HEK293 (cell line): ENCODE measurements around the gene VSTM2B.

ENCODE experiments used
- BCL11A ChIP-seq: fragments of 450-650 bp; formaldehyde crosslinking; IDR thresholded peaks from 2 replicates; pipeline ENCODE4 v1.5.1; 2016; ENCODE audit warnings: low read depth, missing biosample characterization, missing genetic modification characterization
- GLIS2 ChIP-seq: fragments of 450-650 bp; formaldehyde crosslinking; IDR thresholded peaks from 2 replicates; pipeline ENCODE4 v1.5.1; 2016; ENCODE audit warnings: missing biosample characterization, missing genetic modification characterization
- KLF1 ChIP-seq: fragments of 450-650 bp; formaldehyde crosslinking; IDR thresholded peaks from 2 replicates; pipeline ENCODE4 v1.5.1; 2016; ENCODE audit warnings: missing biosample characterization, missing genetic modification characterization
- MZF1 ChIP-seq: fragments of 450-650 bp; formaldehyde crosslinking; IDR thresholded peaks from 2 replicates; pipeline ENCODE4 v1.5.1; 2017; ENCODE audit warnings: missing biosample characterization, missing genetic modification characterization, borderline replicate concordance
- SP2 ChIP-seq: fragments of 450-650 bp; formaldehyde crosslinking; IDR thresholded peaks from 2 replicates; pipeline ENCODE4 v1.5.1; 2016; ENCODE audit warnings: missing biosample characterization, missing genetic modification characterization
- ZBTB17 ChIP-seq: fragments of 450-650 bp; formaldehyde crosslinking; IDR thresholded peaks from 2 replicates; pipeline ENCODE4 v1.5.1; 2016; ENCODE audit warnings: missing biosample characterization, missing genetic modification characterization
- ZBTB21 ChIP-seq: fragments of 450-650 bp; formaldehyde crosslinking; IDR thresholded peaks from 2 replicates; pipeline ENCODE4 v1.5.1; 2017; ENCODE audit warnings: missing biosample characterization, missing genetic modification characterization
- ZNF138 ChIP-seq: fragments of 450-650 bp; formaldehyde crosslinking; IDR thresholded peaks from 2 replicates; pipeline ENCODE4 v1.5.1; 2016; ENCODE audit warnings: missing biosample characterization, missing genetic modification characterization, borderline replicate concordance
- ZNF416 ChIP-seq: fragments of 450-650 bp; formaldehyde crosslinking; IDR thresholded peaks from 2 replicates; pipeline ENCODE4 v1.5.1; 2016; ENCODE audit warnings: missing biosample characterization, missing genetic modification characterization
- ZNF423 ChIP-seq: fragments of 450-650 bp; formaldehyde crosslinking; IDR thresholded peaks from 2 replicates; pipeline ENCODE4 v1.5.1; 2016; ENCODE audit warnings: missing biosample characterization, missing genetic modification characterization
- ZNF514 ChIP-seq: fragments of 450-650 bp; formaldehyde crosslinking; IDR thresholded peaks from 2 replicates; pipeline ENCODE4 v1.5.1; 2016; ENCODE audit warnings: missing biosample characterization, missing genetic modification characterization
- ZNF548 ChIP-seq: fragments of 450-650 bp; formaldehyde crosslinking; IDR thresholded peaks from 2 replicates; pipeline ENCODE4 v1.5.1; 2016; ENCODE audit warnings: missing biosample characterization, missing genetic modification characterization
- ZNF561 ChIP-seq: fragments of 450-650 bp; IDR thresholded peaks from 2 replicates; pipeline ENCODE4 v1.5.1; 2018; ENCODE audit warnings: missing biosample characterization, missing genetic modification characterization, borderline replicate concordance
- ZNF571 ChIP-seq: fragments of 450-650 bp; formaldehyde crosslinking; IDR thresholded peaks from 2 replicates; pipeline ENCODE4 v1.5.0; 2017; ENCODE audit warnings: missing biosample characterization, missing genetic modification characterization
- ZNF610 ChIP-seq: fragments of 450-650 bp; formaldehyde crosslinking; IDR thresholded peaks from 2 replicates; pipeline ENCODE4 v1.5.1; 2016; ENCODE audit warnings: missing biosample characterization, missing genetic modification characterization, borderline replicate concordance
- ZNF768 ChIP-seq: fragments of 450-650 bp; formaldehyde crosslinking; IDR thresholded peaks from 2 replicates; pipeline ENCODE4 v1.5.1; 2018; ENCODE audit warnings: missing biosample characterization, mild to moderate bottlenecking, missing genetic modification characterization
- ZNF777 ChIP-seq: fragments of 450-650 bp; formaldehyde crosslinking; IDR thresholded peaks from 2 replicates; pipeline ENCODE4 v1.5.1; 2017; ENCODE audit warnings: missing biosample characterization, missing genetic modification characterization, borderline replicate concordance
- TF ChIP-seq, protein P1 (sequence below): fragments of 450-650 bp; formaldehyde crosslinking; IDR thresholded peaks from 2 replicates; pipeline ENCODE4 v1.5.1; 2017; ENCODE audit warnings: missing biosample characterization, missing genetic modification characterization
- TF ChIP-seq, protein P2 (sequence below): fragments of 450-650 bp; formaldehyde crosslinking; IDR thresholded peaks from 2 replicates; pipeline ENCODE4 v1.5.1; 2016; ENCODE audit warnings: missing biosample characterization, missing genetic modification characterization
- TF ChIP-seq, protein P3 (sequence below): fragments of 450-650 bp; formaldehyde crosslinking; IDR thresholded peaks from 2 replicates; pipeline ENCODE4 v1.5.1; 2017; ENCODE audit warnings: missing biosample characterization, missing genetic modification characterization
- TF ChIP-seq, protein P4 (sequence below): fragments of 450-650 bp; IDR thresholded peaks from 2 replicates; pipeline ENCODE4 v1.5.1; 2018; ENCODE audit warnings: missing biosample characterization, mild to moderate bottlenecking, missing genetic modification characterization
- TF ChIP-seq, protein P5 (sequence below): fragments of 450-650 bp; formaldehyde crosslinking; IDR thresholded peaks from 2 replicates; pipeline ENCODE4 v1.5.1; 2016; ENCODE audit warnings: missing biosample characterization, missing genetic modification characterization
- TF ChIP-seq, protein P6 (sequence below): fragments of 450-650 bp; formaldehyde crosslinking; IDR thresholded peaks from 2 replicates; pipeline ENCODE4 v1.5.1; 2017; ENCODE audit warnings: missing biosample characterization, missing genetic modification characterization
- TF ChIP-seq, protein P7 (sequence below): fragments of 450-650 bp; formaldehyde crosslinking; IDR thresholded peaks from 2 replicates; pipeline ENCODE4 v1.5.0; 2017; ENCODE audit warnings: missing biosample characterization, missing genetic modification characterization, borderline replicate concordance
- TF ChIP-seq, protein P8 (sequence below): fragments of 450-650 bp; formaldehyde crosslinking; IDR thresholded peaks from 2 replicates; pipeline ENCODE4 v1.5.1; 2017; ENCODE audit warnings: missing biosample characterization, mild to moderate bottlenecking, missing genetic modification characterization, moderate library complexity

The VSTM2B gene

DNA sequence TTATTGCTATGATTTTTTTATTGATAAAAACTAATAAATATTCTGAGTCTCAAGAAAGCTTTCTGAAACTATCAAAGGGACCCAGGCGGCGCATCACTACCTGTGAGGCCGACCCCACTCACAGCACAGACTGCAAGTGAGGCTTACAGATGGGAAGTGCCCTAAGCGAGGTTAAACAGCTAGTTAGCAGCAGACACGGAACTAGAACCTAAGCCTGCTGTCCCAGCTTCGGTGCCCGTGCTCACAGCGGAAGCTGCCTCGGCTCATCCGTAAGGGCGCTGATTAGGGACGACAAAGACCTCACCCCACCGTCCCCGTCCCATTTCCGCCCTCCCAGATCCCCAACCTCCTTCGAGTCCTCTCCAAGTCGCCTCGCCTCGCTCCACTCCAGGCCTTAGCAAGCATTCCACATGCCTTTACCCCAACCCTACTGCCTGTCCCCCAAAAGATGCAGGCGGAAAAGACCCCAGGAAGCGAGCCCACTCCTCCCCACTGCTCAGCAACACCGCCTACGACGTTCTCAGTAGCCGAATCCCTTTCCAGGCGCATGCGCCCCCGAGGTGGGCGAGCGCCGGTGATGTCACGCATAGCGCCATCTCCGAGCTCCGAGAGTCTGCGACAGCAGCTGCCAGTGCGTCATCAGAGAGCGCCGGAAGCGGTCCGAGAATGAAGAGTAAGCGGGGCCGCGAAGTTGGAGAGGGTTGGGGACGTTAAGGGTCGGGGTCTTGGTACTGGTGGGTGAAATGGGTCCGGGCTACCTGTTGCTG lies 80.0 kb downstream of the VSTM2B start, which contains the start of gene POP4 (continued):
- TF ChIP-seq, protein P1, sequence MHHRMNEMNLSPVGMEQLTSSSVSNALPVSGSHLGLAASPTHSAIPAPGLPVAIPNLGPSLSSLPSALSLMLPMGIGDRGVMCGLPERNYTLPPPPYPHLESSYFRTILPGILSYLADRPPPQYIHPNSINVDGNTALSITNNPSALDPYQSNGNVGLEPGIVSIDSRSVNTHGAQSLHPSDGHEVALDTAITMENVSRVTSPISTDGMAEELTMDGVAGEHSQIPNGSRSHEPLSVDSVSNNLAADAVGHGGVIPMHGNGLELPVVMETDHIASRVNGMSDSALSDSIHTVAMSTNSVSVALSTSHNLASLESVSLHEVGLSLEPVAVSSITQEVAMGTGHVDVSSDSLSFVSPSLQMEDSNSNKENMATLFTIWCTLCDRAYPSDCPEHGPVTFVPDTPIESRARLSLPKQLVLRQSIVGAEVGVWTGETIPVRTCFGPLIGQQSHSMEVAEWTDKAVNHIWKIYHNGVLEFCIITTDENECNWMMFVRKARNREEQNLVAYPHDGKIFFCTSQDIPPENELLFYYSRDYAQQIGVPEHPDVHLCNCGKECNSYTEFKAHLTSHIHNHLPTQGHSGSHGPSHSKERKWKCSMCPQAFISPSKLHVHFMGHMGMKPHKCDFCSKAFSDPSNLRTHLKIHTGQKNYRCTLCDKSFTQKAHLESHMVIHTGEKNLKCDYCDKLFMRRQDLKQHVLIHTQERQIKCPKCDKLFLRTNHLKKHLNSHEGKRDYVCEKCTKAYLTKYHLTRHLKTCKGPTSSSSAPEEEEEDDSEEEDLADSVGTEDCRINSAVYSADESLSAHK = no peak
- TF ChIP-seq ZNF548 (tag by site-specific recombination) = no peak
- TF ChIP-seq, protein P2, sequence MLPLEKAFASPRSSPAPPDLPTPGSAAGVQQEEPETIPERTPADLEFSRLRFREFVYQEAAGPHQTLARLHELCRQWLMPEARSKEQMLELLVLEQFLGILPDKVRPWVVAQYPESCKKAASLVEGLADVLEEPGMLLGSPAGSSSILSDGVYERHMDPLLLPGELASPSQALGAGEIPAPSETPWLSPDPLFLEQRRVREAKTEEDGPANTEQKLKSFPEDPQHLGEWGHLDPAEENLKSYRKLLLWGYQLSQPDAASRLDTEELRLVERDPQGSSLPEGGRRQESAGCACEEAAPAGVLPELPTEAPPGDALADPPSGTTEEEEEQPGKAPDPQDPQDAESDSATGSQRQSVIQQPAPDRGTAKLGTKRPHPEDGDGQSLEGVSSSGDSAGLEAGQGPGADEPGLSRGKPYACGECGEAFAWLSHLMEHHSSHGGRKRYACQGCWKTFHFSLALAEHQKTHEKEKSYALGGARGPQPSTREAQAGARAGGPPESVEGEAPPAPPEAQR (tag by site-specific recombination) = no peak; the same call in 1 of the 2 replicates
- TF ChIP-seq BCL11A (tag by site-specific recombination) = no peak
- TF ChIP-seq ZBTB17 (tag by site-specific recombination) = peak; percentile 100
- no peak; the same call in 1 of the 2 replicates for TF ChIP-seq ZNF768 (tag by site-specific recombination)
- TF ChIP-seq, protein P3, sequence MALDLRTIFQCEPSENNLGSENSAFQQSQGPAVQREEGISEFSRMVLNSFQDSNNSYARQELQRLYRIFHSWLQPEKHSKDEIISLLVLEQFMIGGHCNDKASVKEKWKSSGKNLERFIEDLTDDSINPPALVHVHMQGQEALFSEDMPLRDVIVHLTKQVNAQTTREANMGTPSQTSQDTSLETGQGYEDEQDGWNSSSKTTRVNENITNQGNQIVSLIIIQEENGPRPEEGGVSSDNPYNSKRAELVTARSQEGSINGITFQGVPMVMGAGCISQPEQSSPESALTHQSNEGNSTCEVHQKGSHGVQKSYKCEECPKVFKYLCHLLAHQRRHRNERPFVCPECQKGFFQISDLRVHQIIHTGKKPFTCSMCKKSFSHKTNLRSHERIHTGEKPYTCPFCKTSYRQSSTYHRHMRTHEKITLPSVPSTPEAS (tag by site-specific recombination) = peak; percentile 67
- peak; percentile 91 for TF ChIP-seq ZNF561 (tag by site-specific recombination)
- TF ChIP-seq, protein P4, sequence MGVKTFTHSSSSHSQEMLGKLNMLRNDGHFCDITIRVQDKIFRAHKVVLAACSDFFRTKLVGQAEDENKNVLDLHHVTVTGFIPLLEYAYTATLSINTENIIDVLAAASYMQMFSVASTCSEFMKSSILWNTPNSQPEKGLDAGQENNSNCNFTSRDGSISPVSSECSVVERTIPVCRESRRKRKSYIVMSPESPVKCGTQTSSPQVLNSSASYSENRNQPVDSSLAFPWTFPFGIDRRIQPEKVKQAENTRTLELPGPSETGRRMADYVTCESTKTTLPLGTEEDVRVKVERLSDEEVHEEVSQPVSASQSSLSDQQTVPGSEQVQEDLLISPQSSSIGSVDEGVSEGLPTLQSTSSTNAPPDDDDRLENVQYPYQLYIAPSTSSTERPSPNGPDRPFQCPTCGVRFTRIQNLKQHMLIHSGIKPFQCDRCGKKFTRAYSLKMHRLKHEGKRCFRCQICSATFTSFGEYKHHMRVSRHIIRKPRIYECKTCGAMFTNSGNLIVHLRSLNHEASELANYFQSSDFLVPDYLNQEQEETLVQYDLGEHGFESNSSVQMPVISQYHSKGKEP (tag by site-specific recombination) = peak; percentile 50; the same call in 1 of the 2 replicates
- TF ChIP-seq GLIS2 (tag by site-specific recombination) = peak; percentile 91
- TF ChIP-seq, protein P5, sequence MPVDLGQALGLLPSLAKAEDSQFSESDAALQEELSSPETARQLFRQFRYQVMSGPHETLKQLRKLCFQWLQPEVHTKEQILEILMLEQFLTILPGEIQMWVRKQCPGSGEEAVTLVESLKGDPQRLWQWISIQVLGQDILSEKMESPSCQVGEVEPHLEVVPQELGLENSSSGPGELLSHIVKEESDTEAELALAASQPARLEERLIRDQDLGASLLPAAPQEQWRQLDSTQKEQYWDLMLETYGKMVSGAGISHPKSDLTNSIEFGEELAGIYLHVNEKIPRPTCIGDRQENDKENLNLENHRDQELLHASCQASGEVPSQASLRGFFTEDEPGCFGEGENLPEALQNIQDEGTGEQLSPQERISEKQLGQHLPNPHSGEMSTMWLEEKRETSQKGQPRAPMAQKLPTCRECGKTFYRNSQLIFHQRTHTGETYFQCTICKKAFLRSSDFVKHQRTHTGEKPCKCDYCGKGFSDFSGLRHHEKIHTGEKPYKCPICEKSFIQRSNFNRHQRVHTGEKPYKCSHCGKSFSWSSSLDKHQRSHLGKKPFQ (tag by site-specific recombination) = no peak
- no peak for TF ChIP-seq ZNF423
- TF ChIP-seq, protein P6, sequence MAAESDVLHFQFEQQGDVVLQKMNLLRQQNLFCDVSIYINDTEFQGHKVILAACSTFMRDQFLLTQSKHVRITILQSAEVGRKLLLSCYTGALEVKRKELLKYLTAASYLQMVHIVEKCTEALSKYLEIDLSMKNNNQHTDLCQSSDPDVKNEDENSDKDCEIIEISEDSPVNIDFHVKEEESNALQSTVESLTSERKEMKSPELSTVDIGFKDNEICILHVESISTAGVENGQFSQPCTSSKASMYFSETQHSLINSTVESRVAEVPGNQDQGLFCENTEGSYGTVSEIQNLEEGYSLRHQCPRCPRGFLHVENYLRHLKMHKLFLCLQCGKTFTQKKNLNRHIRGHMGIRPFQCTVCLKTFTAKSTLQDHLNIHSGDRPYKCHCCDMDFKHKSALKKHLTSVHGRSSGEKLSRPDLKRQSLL = no peak
- TF ChIP-seq, protein P7, sequence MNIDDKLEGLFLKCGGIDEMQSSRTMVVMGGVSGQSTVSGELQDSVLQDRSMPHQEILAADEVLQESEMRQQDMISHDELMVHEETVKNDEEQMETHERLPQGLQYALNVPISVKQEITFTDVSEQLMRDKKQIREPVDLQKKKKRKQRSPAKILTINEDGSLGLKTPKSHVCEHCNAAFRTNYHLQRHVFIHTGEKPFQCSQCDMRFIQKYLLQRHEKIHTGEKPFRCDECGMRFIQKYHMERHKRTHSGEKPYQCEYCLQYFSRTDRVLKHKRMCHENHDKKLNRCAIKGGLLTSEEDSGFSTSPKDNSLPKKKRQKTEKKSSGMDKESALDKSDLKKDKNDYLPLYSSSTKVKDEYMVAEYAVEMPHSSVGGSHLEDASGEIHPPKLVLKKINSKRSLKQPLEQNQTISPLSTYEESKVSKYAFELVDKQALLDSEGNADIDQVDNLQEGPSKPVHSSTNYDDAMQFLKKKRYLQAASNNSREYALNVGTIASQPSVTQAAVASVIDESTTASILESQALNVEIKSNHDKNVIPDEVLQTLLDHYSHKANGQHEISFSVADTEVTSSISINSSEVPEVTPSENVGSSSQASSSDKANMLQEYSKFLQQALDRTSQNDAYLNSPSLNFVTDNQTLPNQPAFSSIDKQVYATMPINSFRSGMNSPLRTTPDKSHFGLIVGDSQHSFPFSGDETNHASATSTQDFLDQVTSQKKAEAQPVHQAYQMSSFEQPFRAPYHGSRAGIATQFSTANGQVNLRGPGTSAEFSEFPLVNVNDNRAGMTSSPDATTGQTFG (tag by site-specific recombination) = 0 out of 2 replicates have a peak, but pooled peaks have one; percentile 16
- TF ChIP-seq ZBTB21 (tag by site-specific recombination) = peak; percentile 100
- TF ChIP-seq MZF1 = peak; percentile 87
- TF ChIP-seq ZNF610 (tag by site-specific recombination) = peak; percentile 87
- no peak for TF ChIP-seq ZNF138 (tag by site-specific recombination)
- TF ChIP-seq ZNF571 (tag by site-specific recombination) = no peak
- peak; percentile 82 for TF ChIP-seq SP2 (tag by site-specific recombination)
- TF ChIP-seq KLF1 (tag by site-specific recombination) = 0 out of 2 replicates have a peak, but pooled peaks have one; percentile 64
- no peak for TF ChIP-seq ZNF514 (tag by site-specific recombination)
- TF ChIP-seq ZNF777 = peak; percentile 90; the same call in 1 of the 2 replicates
- TF ChIP-seq, protein P8, sequence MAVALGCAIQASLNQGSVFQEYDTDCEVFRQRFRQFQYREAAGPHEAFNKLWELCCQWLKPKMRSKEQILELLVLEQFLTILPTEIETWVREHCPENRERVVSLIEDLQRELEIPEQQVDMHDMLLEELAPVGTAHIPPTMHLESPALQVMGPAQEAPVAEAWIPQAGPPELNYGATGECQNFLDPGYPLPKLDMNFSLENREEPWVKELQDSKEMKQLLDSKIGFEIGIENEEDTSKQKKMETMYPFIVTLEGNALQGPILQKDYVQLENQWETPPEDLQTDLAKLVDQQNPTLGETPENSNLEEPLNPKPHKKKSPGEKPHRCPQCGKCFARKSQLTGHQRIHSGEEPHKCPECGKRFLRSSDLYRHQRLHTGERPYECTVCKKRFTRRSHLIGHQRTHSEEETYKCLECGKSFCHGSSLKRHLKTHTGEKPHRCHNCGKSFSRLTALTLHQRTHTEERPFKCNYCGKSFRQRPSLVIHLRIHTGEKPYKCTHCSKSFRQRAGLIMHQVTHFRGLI (tag by site-specific recombination) = no peak; the same call in 1 of the 2 replicates
- no peak for TF ChIP-seq ZNF416 (tag by site-specific recombination)
